Central memory CD8-positive, alpha-beta T cell (primary cell): ENCODE results near the gene INSR.
"Not testable (repeated sequence)": the region's sequence is repeated elsewhere in the genome, so short reads cannot be mapped to it uniquely, and the experiment has no call there.

ENCODE experiments used
- ATAC-seq: fragments of 150-1000 bp; cut with Tn5 transposase; replicated peaks from 2 replicates; pipeline ENCODE4 v1.10.0; 2022; ENCODE audit warnings: mild to moderate bottlenecking, moderate FRiP score, moderate number of reproducible peaks; ENCODE audit not compliant: poor library complexity, severe bottlenecking; ENCODE audit errors: extremely low read depth
- DNase-seq, 2 donors: peaks; one replicate each; pipeline ENCODE4 v3.0.0; 2021; ENCODE audit warnings: low spot score in 2 of 2
- H3K27ac Mint-ChIP-seq: one replicate; pipeline ENCODE4 v1.8.0; 2022; ENCODE audit warnings: low read depth, mild to moderate bottlenecking, moderate library complexity, mixed read lengths
- H3K27me3 Mint-ChIP-seq: one replicate; pipeline ENCODE4 v1.8.0; 2022; ENCODE audit warnings: mixed read lengths
- H3K36me3 Mint-ChIP-seq: one replicate; pipeline ENCODE4 v1.8.0; 2022; ENCODE audit warnings: mild to moderate bottlenecking, moderate library complexity, mixed read lengths; ENCODE audit not compliant: insufficient read depth
- H3K4me1 Mint-ChIP-seq: one replicate; pipeline ENCODE4 v1.8.0; 2022; ENCODE audit warnings: mixed read lengths
- H3K4me3 Mint-ChIP-seq: one replicate; pipeline ENCODE4 v1.8.0; 2022; ENCODE audit warnings: mild to moderate bottlenecking, moderate library complexity, mixed read lengths
- H3K9me3 Mint-ChIP-seq: one replicate; pipeline ENCODE4 v1.8.0; 2022; ENCODE audit warnings: mixed read lengths

Gene INSR

DNA sequence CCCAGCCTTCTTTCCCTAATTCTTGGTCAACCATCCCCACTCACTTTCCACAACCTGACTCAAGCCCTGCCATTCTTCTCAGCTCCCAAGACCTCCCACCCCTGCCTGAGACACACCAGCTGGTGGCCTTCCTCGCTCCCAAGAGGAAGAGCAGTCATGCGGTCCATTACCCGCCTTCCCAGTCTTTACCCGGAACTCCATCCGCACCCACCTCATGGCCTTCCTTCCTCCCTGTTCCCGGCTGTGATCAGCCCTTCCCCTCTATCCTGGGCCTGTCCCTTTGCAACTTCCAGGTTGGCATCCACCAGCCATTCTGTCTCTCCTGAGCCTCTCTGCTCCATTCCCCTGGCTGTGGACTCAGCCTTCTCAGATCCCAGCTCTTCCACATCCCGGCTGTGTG, 18.6 kb upstream of the INSR start:
- Mint-ChIP-seq H3K27ac (peak overlapping the region; percentile 56), H3K36me3 (no peaks in the 10 kb centered on the region), H3K4me3 (no peak overlapping the region), H3K9me3 (no peaks in the 10 kb centered on the region), H3K4me1 (no peaks in the 10 kb centered on the region), H3K27me3 (peaks cover 9% of the 10 kb centered on the region)
- DNase-seq (no peak), ATAC-seq (no peak)

DNA sequence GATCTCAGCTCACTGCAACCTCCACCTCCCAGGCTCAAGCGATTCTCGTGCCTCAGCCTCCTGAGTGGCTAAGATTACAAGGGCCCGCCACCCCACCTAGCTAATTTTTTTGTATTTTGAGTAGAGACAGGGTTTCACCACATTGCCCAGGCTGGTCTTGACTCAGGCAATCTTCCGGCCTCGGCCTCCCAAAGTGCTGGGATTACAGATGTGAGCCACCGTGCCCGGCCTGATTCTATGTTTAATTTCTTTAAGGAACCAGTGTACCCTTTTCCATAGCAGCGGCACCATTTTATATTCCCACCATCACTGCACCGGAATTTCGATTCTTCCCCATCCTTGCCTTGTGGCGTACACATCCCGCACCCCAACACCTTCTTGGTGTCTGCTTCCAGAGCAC, 17.7 kb upstream of the INSR start:
- H3K4me3 Mint-ChIP-seq = no peak overlapping the region

DNA sequence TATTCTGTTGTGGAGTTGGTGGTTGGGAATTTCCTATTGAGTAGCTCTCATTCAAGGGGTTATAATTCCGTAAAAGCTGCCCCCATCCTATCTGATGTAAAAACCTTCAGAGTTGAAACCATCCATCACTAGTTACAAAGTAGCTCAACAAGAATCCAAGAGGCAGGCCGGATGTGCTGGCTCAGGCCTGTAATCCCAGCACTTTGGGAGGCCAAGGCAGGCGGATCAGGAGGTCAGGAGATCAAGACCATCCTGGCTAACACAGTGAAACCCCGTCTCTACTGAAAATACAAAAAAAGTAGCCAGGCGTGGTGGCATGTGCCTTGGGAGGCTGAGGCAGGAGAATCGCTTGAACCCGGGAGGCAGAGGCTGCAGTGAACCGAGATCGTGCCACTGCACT, 14.1 kb upstream of the INSR start:
- H3K27me3 Mint-ChIP-seq, DNase-seq, H3K4me1 Mint-ChIP-seq, H3K27ac Mint-ChIP-seq, H3K36me3 Mint-ChIP-seq, H3K9me3 Mint-ChIP-seq, H3K4me3 Mint-ChIP-seq, ATAC-seq: not testable (repeated sequence)

More for the DNA sequence above, 17.7 kb upstream of the INSR start:
- no peaks in the 10 kb centered on the region for H3K9me3 Mint-ChIP-seq
- H3K4me1 Mint-ChIP-seq = no peaks in the 10 kb centered on the region
- H3K27me3 Mint-ChIP-seq = peaks cover 8% of the 10 kb centered on the region
- H3K27ac Mint-ChIP-seq = no peak overlapping the region
- DNase-seq (no peak), ATAC-seq (no peak)
- no peaks in the 10 kb centered on the region for H3K36me3 Mint-ChIP-seq

DNA sequence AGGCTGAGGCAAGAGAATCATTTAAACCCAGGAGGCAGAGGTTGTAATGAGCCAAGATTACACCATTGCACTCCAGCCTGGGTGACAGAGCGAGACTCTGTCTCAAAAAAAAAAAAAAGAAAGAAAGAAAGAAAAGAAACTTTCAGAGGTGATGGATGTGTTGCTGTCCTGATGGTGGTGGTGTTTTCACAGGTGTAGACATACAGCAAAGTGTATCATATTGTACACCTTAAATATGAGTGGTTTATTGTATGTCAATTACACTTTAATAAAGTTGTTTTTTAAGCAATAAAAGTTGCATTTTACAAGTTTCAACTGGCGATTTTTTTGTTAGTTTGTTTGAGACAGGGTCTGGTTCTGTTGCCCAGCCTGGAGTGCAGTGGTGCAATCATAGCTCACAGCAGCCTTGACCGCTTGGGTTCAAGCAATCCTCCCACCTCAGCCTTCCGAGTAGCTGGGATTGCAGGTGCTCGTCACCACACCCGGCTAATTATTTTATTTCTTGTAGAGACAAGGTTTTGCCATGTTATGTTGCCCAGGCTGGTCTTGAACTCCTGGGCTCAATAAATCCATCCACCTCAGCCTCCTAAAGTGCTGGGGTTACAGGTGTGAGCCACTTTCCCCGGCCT, 13.5 kb upstream of the INSR start:
- no peak for DNase-seq
- no peak for ATAC-seq
- Mint-ChIP-seq H3K9me3 (no peaks in the 10 kb centered on the region), H3K4me3 (no peak overlapping the region), H3K27ac (no peak overlapping the region), H3K27me3 (peaks cover 2% of the 10 kb centered on the region), H3K36me3 (no peaks in the 10 kb centered on the region), H3K4me1 (no peaks in the 10 kb centered on the region)

DNA sequence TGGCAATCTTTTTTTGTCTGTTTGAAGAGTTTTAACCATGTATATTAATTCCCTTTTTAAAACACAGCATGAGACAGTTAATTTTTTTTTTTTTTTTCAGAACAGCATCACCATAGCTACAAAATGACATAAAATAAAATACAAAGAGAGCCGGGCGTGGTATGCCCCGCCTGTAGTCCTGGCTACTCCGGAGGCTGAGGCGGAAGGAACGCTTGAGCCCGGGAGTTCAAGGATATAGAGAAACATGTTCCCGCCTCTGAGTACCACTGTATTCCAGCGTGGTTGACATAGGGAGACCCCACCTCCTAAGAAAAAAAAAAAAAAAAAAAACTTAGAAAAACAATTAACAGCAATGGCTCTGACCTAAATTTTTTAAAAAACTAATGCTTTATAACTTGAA, 10.0 kb upstream of the INSR start:
- peaks cover 21% of the 10 kb centered on the region for H3K27me3 Mint-ChIP-seq
- no peak for ATAC-seq
- no peaks in the 10 kb centered on the region for H3K4me1 Mint-ChIP-seq
- no peaks in the 10 kb centered on the region for H3K36me3 Mint-ChIP-seq
- no peaks in the 10 kb centered on the region for H3K9me3 Mint-ChIP-seq
- H3K4me3 Mint-ChIP-seq = no peak overlapping the region
- DNase-seq = no peak
- H3K27ac Mint-ChIP-seq = no peak overlapping the region

DNA sequence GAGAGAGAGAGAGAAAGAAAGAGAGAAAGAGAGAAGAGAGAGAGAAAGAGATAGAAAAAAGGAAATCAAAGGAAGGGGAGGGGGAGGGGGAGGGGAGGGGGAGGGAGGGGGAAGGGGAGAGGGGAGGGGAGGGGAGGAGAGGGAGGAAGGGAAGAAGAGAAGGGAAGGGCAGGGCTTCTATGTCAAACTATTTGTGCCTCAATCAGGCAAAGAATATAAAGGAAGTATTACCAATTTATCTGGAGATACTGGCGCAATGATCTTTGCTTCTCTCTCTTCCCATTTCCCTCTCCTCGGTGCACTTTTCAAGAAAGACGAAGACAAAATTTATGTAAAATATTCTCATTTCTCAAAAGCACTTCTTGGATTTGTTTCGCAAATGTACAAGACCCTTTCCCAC, 9.3 kb upstream of the INSR start:
- Mint-ChIP-seq H3K9me3 (no peaks in the 10 kb centered on the region), H3K27me3 (peaks cover 23% of the 10 kb centered on the region), H3K27ac (no peak overlapping the region), H3K4me3 (no peak overlapping the region), H3K4me1 (no peaks in the 10 kb centered on the region), H3K36me3 (no peaks in the 10 kb centered on the region)
- ATAC-seq (no peak), DNase-seq (no peak)

DNA sequence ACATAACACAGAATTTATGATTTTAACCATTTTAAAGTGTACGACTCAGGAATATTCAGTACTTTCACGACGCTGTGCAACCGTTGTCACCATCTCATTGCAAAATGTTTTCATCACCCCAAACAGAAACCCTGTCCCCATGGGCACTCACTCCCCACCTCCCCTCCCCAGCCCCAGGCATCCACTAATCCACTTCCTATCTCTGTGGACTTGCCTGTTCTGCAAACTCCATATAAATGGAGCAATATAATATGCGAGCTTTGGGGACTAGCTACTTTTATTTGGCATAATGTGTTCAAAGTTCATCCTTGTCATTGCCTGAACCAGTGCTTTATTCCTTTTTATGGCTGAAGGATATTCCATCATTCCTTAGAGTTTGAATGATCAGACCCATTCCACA, 7.3 kb upstream of the INSR start:
- DNase-seq (no peak), ATAC-seq (no peak)
- Mint-ChIP-seq H3K27ac (no peak overlapping the region), H3K36me3 (no peaks in the 10 kb centered on the region), H3K9me3 (no peaks in the 10 kb centered on the region), H3K27me3 (peaks cover 37% of the 10 kb centered on the region), H3K4me1 (no peaks in the 10 kb centered on the region), H3K4me3 (no peak overlapping the region)

DNA sequence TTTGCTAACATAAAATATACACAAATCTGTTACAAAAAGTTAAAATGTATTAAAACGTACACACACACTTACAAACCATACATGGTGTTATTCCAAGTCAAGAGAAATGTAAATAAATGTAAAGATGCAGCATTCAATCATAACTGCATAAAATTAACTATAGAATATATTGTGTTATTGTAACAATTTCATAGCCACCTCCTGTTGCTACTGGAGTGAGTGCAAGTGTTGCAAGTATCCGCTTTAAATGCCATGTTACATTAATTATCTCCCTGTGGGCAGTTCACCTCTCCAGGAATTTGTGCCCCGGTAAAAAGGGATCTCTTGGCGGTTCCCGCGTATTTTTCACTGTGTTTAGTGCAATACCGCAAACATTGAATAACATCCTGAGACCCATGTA, 3.5 kb upstream of the INSR start:
- H3K27me3 Mint-ChIP-seq = peaks cover 61% of the 10 kb centered on the region

DNA sequence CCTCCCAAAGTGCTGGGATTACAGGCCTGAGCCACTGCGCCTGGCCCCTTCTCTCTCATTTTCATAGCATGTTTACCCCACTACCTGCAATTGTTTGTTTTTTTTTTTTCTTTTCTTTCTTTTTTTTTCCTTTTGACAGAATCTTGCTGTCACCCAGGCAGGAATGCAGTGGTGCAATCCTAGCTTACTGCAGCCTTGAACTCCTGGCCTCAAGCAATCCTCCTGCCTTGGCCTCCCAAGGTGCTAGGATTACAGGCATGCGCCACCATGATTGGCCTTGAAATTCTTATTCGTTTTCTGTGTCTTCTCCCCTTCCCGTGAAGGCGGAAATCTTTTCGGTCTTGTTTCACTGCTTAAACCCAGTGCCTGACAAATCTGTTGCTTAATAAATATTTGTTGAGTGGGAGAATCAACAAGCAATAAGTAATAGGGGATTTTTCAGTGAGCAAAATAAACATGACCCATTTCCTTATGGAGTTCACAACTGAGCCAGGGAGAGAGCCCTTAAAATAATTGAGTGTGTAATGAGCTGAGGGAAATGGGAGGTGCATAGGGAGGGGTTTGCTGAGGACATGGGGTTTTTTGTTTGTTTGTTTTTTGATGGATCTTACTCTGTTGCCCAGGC, 1.8 kb upstream of the INSR start:
- Mint-ChIP-seq H3K4me1 (peaks cover 8% of the 10 kb centered on the region), H3K27me3 (peaks cover 60% of the 10 kb centered on the region), H3K9me3 (no peaks in the 10 kb centered on the region), H3K36me3 (no peaks in the 10 kb centered on the region), H3K4me3 (peak overlapping the region; percentile 53), H3K27ac (no peak overlapping the region)
- ATAC-seq (no peak), DNase-seq (no peak)

More for the DNA sequence above, 3.5 kb upstream of the INSR start:
- H3K4me3 Mint-ChIP-seq = no peak overlapping the region
- H3K4me1 Mint-ChIP-seq = peaks cover 8% of the 10 kb centered on the region
- no peak for DNase-seq
- H3K27ac Mint-ChIP-seq = no peak overlapping the region
- no peak for ATAC-seq
- H3K9me3 Mint-ChIP-seq = no peaks in the 10 kb centered on the region
- H3K36me3 Mint-ChIP-seq = no peaks in the 10 kb centered on the region

DNA sequence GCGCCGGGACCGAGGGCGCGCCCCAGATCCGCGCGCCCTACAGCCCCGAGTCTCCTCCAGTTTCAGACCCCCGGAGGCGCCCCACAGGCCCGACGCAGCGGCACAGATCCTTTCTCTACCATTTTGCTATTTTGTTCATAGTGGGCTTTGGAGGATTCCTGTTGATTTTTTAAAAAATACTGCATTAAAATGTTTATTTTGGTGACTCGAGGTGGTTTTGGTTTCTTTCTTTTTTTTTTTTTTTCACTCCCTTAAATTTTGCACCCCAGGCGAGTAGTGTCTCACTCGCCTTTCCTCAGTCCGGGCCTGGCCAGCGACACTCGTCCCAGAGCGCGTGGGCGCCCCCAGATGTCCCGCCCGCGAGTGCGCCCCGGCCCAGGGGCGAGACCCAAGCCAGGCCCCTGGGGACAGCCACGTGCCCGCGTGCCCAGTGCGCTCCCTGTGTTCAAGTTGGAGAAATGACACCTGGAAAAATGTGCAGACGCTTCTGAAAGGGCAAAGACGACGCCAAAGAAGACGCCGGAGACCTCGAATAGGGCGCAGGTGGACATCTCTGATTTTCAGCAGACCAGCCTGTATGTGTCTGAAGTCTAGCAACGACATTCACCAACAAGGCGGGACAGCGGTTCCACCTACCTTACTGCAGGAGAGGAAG, 471 bp upstream of the INSR start:
- ATAC-seq = no peak
- H3K27me3 Mint-ChIP-seq = peaks cover 52% of the 10 kb centered on the region
- H3K4me1 Mint-ChIP-seq = peaks cover 8% of the 10 kb centered on the region
- H3K4me3 Mint-ChIP-seq = peak overlapping the region; percentile 70
- no peaks in the 10 kb centered on the region for H3K36me3 Mint-ChIP-seq
- DNase-seq = no peak
- no peaks in the 10 kb centered on the region for H3K9me3 Mint-ChIP-seq
- no peak overlapping the region for H3K27ac Mint-ChIP-seq

DNA sequence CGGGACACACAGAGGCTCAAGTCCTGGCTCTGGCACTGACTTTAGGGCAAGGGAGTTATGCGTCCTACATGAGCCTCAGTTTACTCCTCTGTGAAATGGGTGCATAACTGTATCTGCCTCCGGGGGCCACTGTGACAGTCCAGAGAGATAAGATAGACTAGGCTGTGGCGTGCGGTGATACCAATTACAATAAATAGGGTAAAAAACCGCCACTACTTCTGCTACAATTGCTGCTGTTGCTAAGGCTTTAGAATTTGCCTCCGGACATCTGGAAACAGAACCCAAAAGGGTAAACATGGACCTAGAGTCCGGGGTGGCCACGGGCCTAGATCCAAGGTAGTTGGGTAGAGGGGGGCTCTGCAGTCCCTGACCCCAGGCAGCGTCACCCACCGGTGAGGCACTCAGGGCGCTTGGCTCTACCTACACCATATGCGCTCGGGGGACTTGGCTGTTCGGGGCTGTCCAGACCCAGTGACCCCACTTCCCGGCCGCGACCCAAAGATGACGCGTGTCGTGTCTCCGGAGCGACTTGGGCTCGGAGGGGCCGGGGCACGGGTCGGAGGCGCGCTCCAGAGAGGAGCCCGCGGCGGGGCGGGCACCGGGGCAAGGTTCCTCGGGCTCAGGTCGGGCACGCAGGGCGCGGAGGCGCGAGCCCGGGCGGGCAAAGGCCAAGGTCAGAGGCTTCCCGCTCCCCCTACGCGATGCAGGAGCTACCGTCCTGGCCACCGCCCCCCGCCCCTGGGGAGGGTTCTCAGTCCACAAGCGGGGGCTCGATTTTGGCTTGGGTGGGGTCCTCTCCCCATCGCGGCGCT, 1.1 kb downstream of the INSR start:
- Mint-ChIP-seq H3K36me3 (no peaks in the 10 kb centered on the region), H3K27me3 (peaks cover 59% of the 10 kb centered on the region), H3K4me1 (peaks cover 8% of the 10 kb centered on the region), H3K4me3 (peak overlapping the region; percentile 43), H3K9me3 (no peaks in the 10 kb centered on the region), H3K27ac (no peak overlapping the region)
- no peak for DNase-seq
- no peak for ATAC-seq

DNA sequence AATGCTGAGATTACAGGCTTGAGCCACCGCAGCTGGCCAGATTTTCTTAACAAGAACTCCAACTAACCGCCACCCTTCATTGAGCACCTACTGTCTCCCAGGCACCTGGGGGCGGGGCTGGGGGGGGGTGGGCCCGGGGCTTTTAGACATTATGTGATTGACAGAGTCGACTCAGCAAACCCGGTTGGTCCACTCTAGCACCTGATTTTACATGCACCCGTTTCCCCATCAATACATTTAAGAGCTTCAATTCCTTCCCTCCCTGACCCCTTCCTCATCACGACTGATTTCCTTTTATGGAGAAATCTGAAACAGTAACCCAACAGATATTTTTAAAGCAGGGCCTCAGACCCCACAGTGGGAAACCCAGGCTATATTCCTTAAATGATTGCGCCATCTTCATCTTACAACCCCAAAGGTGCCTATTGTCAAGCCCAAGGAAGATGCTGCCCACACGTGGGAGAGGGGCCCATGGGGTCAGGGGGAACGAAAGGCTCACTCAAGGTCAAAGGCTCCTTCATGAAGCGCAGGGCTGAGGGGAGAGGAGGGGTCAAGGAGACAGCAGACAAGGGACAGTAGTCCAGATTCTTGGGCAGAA, 1.8 kb downstream of the INSR start:
- Mint-ChIP-seq H3K4me1 (peaks cover 8% of the 10 kb centered on the region), H3K27me3 (peaks cover 55% of the 10 kb centered on the region), H3K36me3 (no peaks in the 10 kb centered on the region), H3K27ac (no peak overlapping the region), H3K9me3 (no peaks in the 10 kb centered on the region), H3K4me3 (peak overlapping the region; percentile 43)
- no peak for ATAC-seq
- no peak for DNase-seq
